HG03565 (cell line): Measurements from ENCODE around the gene CAMK1.

ENCODE experiments used
- ATAC-seq: cut with Tn5 transposase; IDR thresholded peaks from one replicate; pipeline ENCODE4 v1.9.1; 2021; ENCODE audit warnings: mild to moderate bottlenecking, moderate library complexity; ENCODE audit not compliant: unreplicated experiment

Gene CAMK1

DNA sequence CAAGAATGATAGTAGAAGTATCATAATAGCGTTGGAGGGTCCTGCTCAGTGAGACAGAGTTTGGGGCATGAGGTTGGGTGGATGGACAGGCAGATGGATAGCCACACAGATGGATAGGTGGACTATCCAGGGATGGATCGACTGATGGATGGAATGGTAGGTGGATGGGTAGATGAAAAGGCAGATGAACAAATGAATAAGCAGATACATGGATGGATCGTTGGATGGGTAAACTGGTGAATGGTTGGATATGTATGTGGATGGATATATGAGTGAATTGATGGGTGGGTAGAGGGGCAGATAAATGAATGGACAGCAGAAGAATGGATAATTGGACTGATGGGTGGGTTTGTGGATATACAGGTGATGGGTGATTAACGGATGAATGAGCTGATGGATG is 56.6 kb downstream of the CAMK1 start:
- no peak for ATAC-seq

DNA sequence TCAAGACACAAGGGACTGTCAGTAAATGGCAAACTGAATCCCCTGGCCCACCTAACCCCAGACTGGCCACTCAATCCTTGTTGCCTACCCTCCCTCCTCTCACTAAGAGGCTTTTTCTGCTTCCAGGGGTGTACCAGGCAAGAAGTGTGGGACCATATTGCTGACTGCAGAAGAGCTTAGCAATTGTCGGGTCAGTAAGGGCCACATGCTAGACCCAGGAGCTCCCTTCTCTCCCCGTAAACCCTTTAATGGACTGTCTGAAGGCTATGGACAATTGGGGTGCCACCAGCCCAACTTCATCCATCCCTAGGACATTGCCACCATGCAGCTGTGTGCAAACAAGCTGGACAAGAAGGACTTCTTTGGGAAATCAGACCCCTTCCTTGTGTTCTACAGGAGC is 57.3 kb downstream of the CAMK1 start:
- ATAC-seq = no peak

- no peak for ATAC-seq
Observed at GRCh38 chr3:9710174-9710739, 59.5 kb downstream of the CAMK1 start.
